Aorta (tissue), 5 donors: ENCODE results near the gene ANKRD33B. TPM values are rescaled to one million over a fixed set of nuclear protein-coding genes. Genes with fewer than 3 reads are reported as not detected.
A peak's percentile ranks its signal among the peaks of the same experiment; 100 is the strongest.
"Not testable (repeated sequence)": the region's sequence is repeated elsewhere in the genome, so short reads cannot be mapped to it uniquely, and the experiment has no call there.

ENCODE experiments used
- ATAC-seq: fragments of 200-7000 bp; cut with Tn5 transposase; one replicate; pipeline ENCODE4 v1.9.1; 2022; ENCODE audit warnings: moderate library complexity; ENCODE audit not compliant: low FRiP score
- DNase-seq, 2 donors: peaks; one replicate each; pipeline ENCODE4 v3.0.0-alpha.2; 2020
- H3K27ac ChIP-seq, 2 donors: one replicate each; pipeline ENCODE4 v1.5.1; 2013; ENCODE audit warnings: low read length in 2 of 2, mild to moderate bottlenecking in 2 of 2, moderate library complexity in 2 of 2, control low read depth in 1 of 2, inconsistent platforms in 1 of 2, low read depth in 1 of 2
- H3K27me3 ChIP-seq, 2 donors: one replicate each; pipeline ENCODE4 v1.6.1; 2013; ENCODE audit warnings: control low read depth in 1 of 2, low read length in 1 of 2, mild to moderate bottlenecking in 1 of 2, moderate library complexity in 1 of 2; ENCODE audit not compliant: insufficient read depth in 2 of 2, control insufficient read depth in 1 of 2
- H3K36me3 ChIP-seq, 2 donors: one replicate each; pipeline ENCODE4 v1.6.1; 2013; ENCODE audit warnings: control low read depth in 1 of 2, low read length in 1 of 2, mild to moderate bottlenecking in 1 of 2; ENCODE audit not compliant: insufficient read depth in 2 of 2, control insufficient read depth in 1 of 2
- H3K4me1 ChIP-seq, 2 donors: one replicate each; pipeline ENCODE4 v1.6.1; 2013; ENCODE audit warnings: low read length in 2 of 2, control low read depth in 1 of 2, mild to moderate bottlenecking in 1 of 2, moderate library complexity in 1 of 2; ENCODE audit not compliant: insufficient read depth in 2 of 2, control insufficient read depth in 1 of 2
- H3K4me3 ChIP-seq, 2 donors: one replicate each; pipeline ENCODE4 v1.5.1; 2013; ENCODE audit warnings: low read length in 2 of 2, control low read depth in 1 of 2, mild to moderate bottlenecking in 1 of 2
- H3K9me3 ChIP-seq: one replicate; pipeline ENCODE4 v1.6.1; 2013; ENCODE audit warnings: mild to moderate bottlenecking, low read length; ENCODE audit not compliant: control insufficient read depth
- WGBS, 2 donors: extraction: QIAGEN DNeasy Blood & Tissue Kit; methylation state at CpG; one replicate each; pipeline ENCODE4 v1.1.7; 2013; 5-methylcytosine and 5-hydroxymethylcytosine counted together
- intact Hi-C, 2 donors: fragments of 100-400 bp; cut with DNase I; formaldehyde crosslinking; loops; one replicate each; pipeline versions ENCODE4 v1.14.2 to v1.15.0; 2022
- polyA plus RNA-seq, 2 donors: library from polyadenylated mRNA; stranded (reverse); fragments of 200-250 nt; gene quantifications; one replicate each; pipeline ENCODE4 v1.2.3, GENCODE V29; 2013
- total RNA-seq, 2 donors: library from RNA; stranded (reverse); fragmentation: NEBNext Ultra II Directional; extraction: Animal tissue kit (Norgen Biotek cat#: 25700); gene quantifications; one replicate each; pipeline ENCODE4 v1.2.1, GENCODE V29; 2021
- donor health status: healthy with polysubstance abuse.
- donor health status: Bipolar disorder and iron deficiency.
- donor health status: DM: no; HTN: no; CAD: no.
- donor health status: DM: no; HTN: no; CAD: no.
- donor health status: DM: yes; HTN: yes; CAD: no.

The ANKRD33B gene
- total and polyA plus RNA-seq, 4 donors = 0.75 to 4.9 (median 3.3) TPM

GRCh38 chr5:10570540-10570939, 6.7 kb downstream of the ANKRD33B start:
- DNase-seq = not testable (repeated sequence)

GRCh38 chr5:10572451-10572850, 8.6 kb downstream of the ANKRD33B start:
- Histone ChIP-seq H3K4me3 (no peak overlapping the region), H3K9me3 (no peaks in the 10 kb centered on the region), H3K27me3 (no peaks in the 10 kb centered on the region), H3K27ac (no peak overlapping the region), H3K36me3 (no peaks in the 10 kb centered on the region), H3K4me1 (no peaks in the 10 kb centered on the region)
- 89 to 93% methylated on average over 7 of the region's 7 CpGs for WGBS, 2 donors
- DNase-seq (no peak), ATAC-seq (no peak)
- intact Hi-C loops = no loop called here

More at GRCh38 chr5:10570540-10570939, 6.7 kb downstream of the ANKRD33B start:
- H3K36me3 ChIP-seq, ATAC-seq, intact Hi-C loops, H3K4me1 ChIP-seq, H3K9me3 ChIP-seq, H3K27ac ChIP-seq, H3K4me3 ChIP-seq, H3K27me3 ChIP-seq: not testable (repeated sequence)
- WGBS, 2 donors = 71 to 81% methylated on average over 2 of the region's 2 CpGs

GRCh38 chr5:10573487-10574145, 9.7 kb downstream of the ANKRD33B start:
- no peak overlapping the region for H3K27ac ChIP-seq
- H3K4me3 ChIP-seq = no peak overlapping the region
- ATAC-seq (no peak), DNase-seq (no peak)
- H3K36me3 ChIP-seq = no peaks in the 10 kb centered on the region
- intact Hi-C loops = no loop called here
- no peaks in the 10 kb centered on the region for H3K27me3 ChIP-seq
- 93 to 95% methylated on average over 8 of the region's 8 CpGs for WGBS, 2 donors
- no peaks in the 10 kb centered on the region for H3K4me1 ChIP-seq
- H3K9me3 ChIP-seq = no peaks in the 10 kb centered on the region

- H3K36me3 ChIP-seq, H3K27me3 ChIP-seq, H3K9me3 ChIP-seq, ATAC-seq, H3K4me3 ChIP-seq, DNase-seq, H3K4me1 ChIP-seq, H3K27ac ChIP-seq, intact Hi-C loops: not testable (repeated sequence)
- 86 to 95% methylated on average over 1 to 7 of the region's 7 CpGs for WGBS, 2 donors
Measured at GRCh38 chr5:10574879-10575278, 11.0 kb downstream of the ANKRD33B start.

- WGBS, 2 donors = 95% methylated on average over 7 of the region's 7 CpGs
- no peak for ATAC-seq
- H3K27me3 ChIP-seq = no peaks in the 10 kb centered on the region
- no peaks in the 10 kb centered on the region for H3K36me3 ChIP-seq
- no peak overlapping the region for H3K4me3 ChIP-seq
- no peak for DNase-seq
- no peaks in the 10 kb centered on the region for H3K9me3 ChIP-seq
- intact Hi-C loops = no loop called here
- H3K4me1 ChIP-seq = no peaks in the 10 kb centered on the region
- no peak overlapping the region for H3K27ac ChIP-seq
Measured at GRCh38 chr5:10576121-10576789, 12.4 kb downstream of the ANKRD33B start.

- 88 to 89% methylated on average over 7 of the region's 7 CpGs for WGBS, 2 donors
- ATAC-seq = no peak
- Histone ChIP-seq H3K27ac (no peak overlapping the region), H3K9me3 (no peaks in the 10 kb centered on the region), H3K4me1 (no peaks in the 10 kb centered on the region), H3K36me3 (no peaks in the 10 kb centered on the region), H3K4me3 (no peak overlapping the region), H3K27me3 (no peaks in the 10 kb centered on the region)
- no peak for DNase-seq
- intact Hi-C loops = no loop called here
Measured at GRCh38 chr5:10576790-10577189, 12.9 kb downstream of the ANKRD33B start.

GRCh38 chr5:10577371-10578292, 13.8 kb downstream of the ANKRD33B start:
- Histone ChIP-seq H3K36me3 (no peaks in the 10 kb centered on the region), H3K27ac (no peak overlapping the region), H3K9me3 (no peaks in the 10 kb centered on the region), H3K4me3 (no peak overlapping the region), H3K4me1 (no peaks in the 10 kb centered on the region), H3K27me3 (no peaks in the 10 kb centered on the region)
- peak in 1 of 2 donors; percentile 73 for DNase-seq
- intact Hi-C loops = no loop called here
- ATAC-seq = peak; percentile 63
- WGBS, 2 donors = 43 to 46% methylated on average over 18 of the region's 18 CpGs

GRCh38 chr5:10578293-10578665, 14.4 kb downstream of the ANKRD33B start:
- H3K36me3 ChIP-seq = no peaks in the 10 kb centered on the region
- no peaks in the 10 kb centered on the region for H3K27me3 ChIP-seq
- intact Hi-C loops = no loop called here
- H3K27ac ChIP-seq = no peak overlapping the region
- WGBS, 2 donors = 76 to 81% methylated on average over 1 of the region's 1 CpG
- H3K4me1 ChIP-seq = no peaks in the 10 kb centered on the region
- no peaks in the 10 kb centered on the region for H3K9me3 ChIP-seq
- ATAC-seq = no peak
- no peak for DNase-seq
- H3K4me3 ChIP-seq = no peak overlapping the region
